GM12873 (cell line): ENCODE results near the gene SIRT7.

Source experiments
- CTCF ChIP-seq: IDR thresholded peaks from 2 replicates; pipeline ENCODE4 v1.5.1; 2012; ENCODE audit warnings: low read depth, mild to moderate bottlenecking, moderate library complexity, low read length, control low read depth; ENCODE audit not compliant: insufficient read depth; ENCODE audit errors: missing control alignments

The SIRT7 gene

GRCh38 chr17:81865733-81866439 lies 52.1 kb downstream of the SIRT7 start:
- no peak for TF ChIP-seq CTCF

GRCh38 chr17:81865358-81865732 lies 52.6 kb downstream of the SIRT7 start:
- TF ChIP-seq CTCF: no peak

GRCh38 chr17:81863833-81864768 lies 53.9 kb downstream of the SIRT7 start:
- TF ChIP-seq CTCF: no peak

GRCh38 chr17:81863123-81863675 lies 54.8 kb downstream of the SIRT7 start:
- no peak for TF ChIP-seq CTCF
